Dedifferentiated amniotic fluid mesenchymal stem cell (primary cell): Measurements from ENCODE around the gene CDK6.

Experiments
- DNase-seq: peaks from one replicate; pipeline ENCODE4 v3.0.0-alpha.2; 2016; ENCODE audit errors: extremely low spot score

CDK6 gene

GRCh38 chr7:92845736-92846135, 9.4 kb upstream of the CDK6 start:
- no peak for DNase-seq

- no peak for DNase-seq
These were observed 7.4 kb upstream of the CDK6 start for GRCh38 chr7:92843781-92844180.

GRCh38 chr7:92843034-92843760, 6.8 kb upstream of the CDK6 start:
- peak; percentile 54 for DNase-seq

- DNase-seq = no peak
These were observed 4.8 kb upstream of the CDK6 start for GRCh38 chr7:92841192-92841591.

- DNase-seq = no peak
These were observed 3.9 kb upstream of the CDK6 start for GRCh38 chr7:92840316-92840715.

- DNase-seq = no peak
These were observed 3.5 kb upstream of the CDK6 start for GRCh38 chr7:92839901-92840300.

GRCh38 chr7:92838934-92839333, 2.6 kb upstream of the CDK6 start:
- DNase-seq = no peak

GRCh38 chr7:92837000-92837749, 802 bp upstream of the CDK6 start:
- no peak for DNase-seq

GRCh38 chr7:92835851-92836488, 403 bp downstream of the CDK6 start:
- DNase-seq = no peak

GRCh38 chr7:92835261-92835850, 1.0 kb downstream of the CDK6 start:
- DNase-seq = peak; percentile 59

- no peak for DNase-seq
These were observed 1.7 kb downstream of the CDK6 start for GRCh38 chr7:92834507-92835260.

GRCh38 chr7:92833766-92834506, 2.4 kb downstream of the CDK6 start:
- DNase-seq = peak; percentile 71

- DNase-seq = peak; percentile 54
These were observed 3.2 kb downstream of the CDK6 start for GRCh38 chr7:92833024-92833765.

- DNase-seq = no peak
These were observed 3.8 kb downstream of the CDK6 start for GRCh38 chr7:92832534-92833023.

GRCh38 chr7:92831716-92832533, 4.4 kb downstream of the CDK6 start:
- peak; percentile 78 for DNase-seq

GRCh38 chr7:92830532-92831110, 5.8 kb downstream of the CDK6 start:
- no peak for DNase-seq

- no peak for DNase-seq
These were observed 6.3 kb downstream of the CDK6 start for GRCh38 chr7:92830027-92830426.

GRCh38 chr7:92827464-92828120, 8.8 kb downstream of the CDK6 start:
- no peak for DNase-seq
